ENCODE data around the gene COL16A1.

GRCh38 chr1:31727195-31727594 is 23.4 kb upstream of the COL16A1 start:
- TF ChIP-seq CTCF (IDR thresholded peaks at IDR 0.05) (no peak), EZH2 (IDR thresholded peaks at IDR 0.05) (no peak), EZH2phosphoT487 (IDR thresholded peaks at IDR 0.05) (no peak)
